ENCODE measurements around the gene MMP11. TPM values are rescaled to one million over a fixed set of nuclear protein-coding genes. Genes with fewer than 3 reads are reported as not detected.

MMP11 gene
- polyA plus RNA-seq, 1 experiment: 38.1 TPM

DNA sequence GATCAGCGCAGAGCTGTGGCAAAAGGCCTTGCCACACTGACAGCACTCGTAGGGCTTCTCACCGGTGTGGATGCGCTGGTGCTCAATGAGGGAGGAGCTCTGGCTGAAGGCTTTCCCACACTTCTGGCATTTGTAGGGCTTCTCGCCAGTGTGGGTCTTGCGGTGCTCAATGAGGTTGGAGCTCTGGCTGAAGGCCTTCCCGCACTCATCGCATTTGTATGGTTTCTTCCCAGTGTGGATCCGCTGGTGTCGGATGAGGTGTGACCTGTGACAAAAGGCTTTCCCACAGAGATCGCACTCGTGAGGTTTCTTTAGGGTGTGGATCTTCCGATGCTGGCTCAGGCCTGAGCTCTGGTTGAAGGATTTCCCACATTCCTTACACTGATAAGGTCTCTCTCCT, 28.6 kb upstream of the MMP11 start:
- Histone ChIP-seq H3K36me3 (ENCODE audit: control insufficient read depth, insufficient read depth, low read length) (peaks cover 20% of the 10 kb centered on the region), H3K27me3 (ENCODE audit: control insufficient read depth, insufficient read depth, low read length) (no peaks in the 10 kb centered on the region), H3K4me3 (ENCODE audit: low read depth, low read length) (no peak overlapping the region)
- TF ChIP-seq, protein P1, sequence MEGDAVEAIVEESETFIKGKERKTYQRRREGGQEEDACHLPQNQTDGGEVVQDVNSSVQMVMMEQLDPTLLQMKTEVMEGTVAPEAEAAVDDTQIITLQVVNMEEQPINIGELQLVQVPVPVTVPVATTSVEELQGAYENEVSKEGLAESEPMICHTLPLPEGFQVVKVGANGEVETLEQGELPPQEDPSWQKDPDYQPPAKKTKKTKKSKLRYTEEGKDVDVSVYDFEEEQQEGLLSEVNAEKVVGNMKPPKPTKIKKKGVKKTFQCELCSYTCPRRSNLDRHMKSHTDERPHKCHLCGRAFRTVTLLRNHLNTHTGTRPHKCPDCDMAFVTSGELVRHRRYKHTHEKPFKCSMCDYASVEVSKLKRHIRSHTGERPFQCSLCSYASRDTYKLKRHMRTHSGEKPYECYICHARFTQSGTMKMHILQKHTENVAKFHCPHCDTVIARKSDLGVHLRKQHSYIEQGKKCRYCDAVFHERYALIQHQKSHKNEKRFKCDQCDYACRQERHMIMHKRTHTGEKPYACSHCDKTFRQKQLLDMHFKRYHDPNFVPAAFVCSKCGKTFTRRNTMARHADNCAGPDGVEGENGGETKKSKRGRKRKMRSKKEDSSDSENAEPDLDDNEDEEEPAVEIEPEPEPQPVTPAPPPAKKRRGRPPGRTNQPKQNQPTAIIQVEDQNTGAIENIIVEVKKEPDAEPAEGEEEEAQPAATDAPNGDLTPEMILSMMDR (IDR thresholded peaks at IDR 0.05; ENCODE audit: insufficient read depth, low read depth, low read length): no peak
- ChIA-PET POLR2A (no interaction called here), CTCF (interaction anchor here (1.3 kb wide), 1 partner anchor 25 kb away, joined by 5 read pairs; no protein-coding TSS in a partner anchor)
- no peak for DNase-seq (ENCODE audit: low read depth)

DNA sequence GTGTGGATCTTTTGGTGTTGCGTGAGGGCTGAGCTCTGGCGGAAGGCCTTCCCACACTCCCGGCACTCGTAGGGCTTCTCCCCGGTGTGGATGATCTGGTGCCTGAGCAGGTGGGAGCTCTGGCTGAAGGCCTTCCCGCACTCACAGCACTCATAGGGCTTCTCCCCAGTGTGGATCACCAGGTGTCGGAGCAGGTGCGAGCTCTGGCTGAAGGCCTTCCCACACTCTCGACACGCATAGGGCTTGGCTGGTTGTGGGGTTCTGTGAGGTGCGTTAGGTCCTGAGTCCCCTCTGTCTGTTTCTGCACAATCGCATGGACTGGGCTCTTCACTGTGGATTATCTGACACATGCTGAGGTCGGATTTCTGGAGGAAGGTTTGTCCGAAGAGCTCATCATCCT, 28.2 kb upstream of the MMP11 start:
- TF ChIP-seq, protein P1 (IDR thresholded peaks at IDR 0.05; ENCODE audit: insufficient read depth, low read depth, low read length): no peak
- H3K27me3 ChIP-seq (ENCODE audit: control insufficient read depth, insufficient read depth, low read length): no peaks in the 10 kb centered on the region
- no peak overlapping the region for H3K4me3 ChIP-seq (ENCODE audit: low read depth, low read length)
- no peak for DNase-seq (ENCODE audit: low read depth)
- CTCF ChIA-PET: interaction anchor here (0.6 to 1.3 kb wide), 3 partner anchors 10 to 490 kb away, joined by 3 to 5 read pairs (median 3); no protein-coding TSS in a partner anchor
- POLR2A ChIA-PET: no interaction called here
- peaks cover 20% of the 10 kb centered on the region for H3K36me3 ChIP-seq (ENCODE audit: control insufficient read depth, insufficient read depth, low read length)

DNA sequence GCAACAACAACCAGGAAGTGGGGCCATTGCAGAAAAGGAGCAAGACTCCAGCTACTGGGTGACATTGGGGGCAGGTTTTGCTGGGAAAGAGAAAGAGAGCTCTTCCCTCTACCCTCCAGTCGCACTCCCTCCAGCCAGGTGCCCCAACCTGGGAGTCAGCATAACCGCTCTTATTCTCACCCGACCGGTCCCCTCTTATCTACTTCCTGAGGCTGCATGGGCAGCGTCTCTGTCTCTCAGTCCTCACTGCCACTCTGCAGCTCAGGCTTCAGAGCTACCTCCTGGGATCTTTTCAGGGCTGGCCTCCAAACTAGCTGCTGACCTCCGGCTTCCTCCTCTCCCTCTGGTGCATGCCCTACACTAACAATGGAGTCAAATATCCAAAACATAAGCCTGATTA, 26.9 kb upstream of the MMP11 start:
- Histone ChIP-seq H3K27me3 (ENCODE audit: control insufficient read depth, insufficient read depth, low read length) (no peaks in the 10 kb centered on the region), H3K36me3 (ENCODE audit: control insufficient read depth, insufficient read depth, low read length) (peaks cover 20% of the 10 kb centered on the region), H3K4me3 (ENCODE audit: low read depth, low read length) (no peak overlapping the region)
- TF ChIP-seq, protein P1 (IDR thresholded peaks at IDR 0.05; ENCODE audit: insufficient read depth, low read depth, low read length): no peak
- POLR2A ChIA-PET: interaction anchor here (0.7 kb wide), 1 partner anchor 17 kb away, joined by 6 read pairs; the partner anchor contains the start of gene C22orf15
- CTCF ChIA-PET: interaction anchor here (1.1 kb wide), 1 partner anchor 11 kb away, joined by 3 read pairs; no protein-coding TSS in a partner anchor
- DNase-seq (ENCODE audit: low read depth): no peak

DNA sequence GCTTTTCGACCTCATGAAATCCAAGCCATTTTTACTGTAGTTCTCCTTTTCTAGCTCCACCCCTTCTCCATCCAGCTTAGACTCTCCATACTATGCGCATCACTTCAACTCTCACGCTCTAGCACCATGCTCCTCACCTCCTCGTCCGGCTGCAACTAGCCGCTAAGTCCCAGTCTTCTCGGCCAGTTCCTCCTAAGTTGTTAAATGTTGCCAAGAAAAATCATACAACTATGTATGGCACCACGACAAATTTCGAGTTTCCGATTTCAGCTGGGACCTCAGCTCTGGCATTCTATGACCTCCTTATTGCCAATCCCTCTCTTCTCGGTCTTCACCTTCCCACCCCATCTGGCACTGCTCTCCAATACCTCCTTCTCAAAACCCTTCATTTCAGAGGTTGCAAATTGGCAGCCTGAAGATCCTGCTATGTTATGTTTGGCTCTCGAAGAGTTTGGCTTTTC, 22.8 kb upstream of the MMP11 start:
- DNase-seq (ENCODE audit: low read depth): no peak
- TF ChIP-seq, protein P1 (IDR thresholded peaks at IDR 0.05; ENCODE audit: insufficient read depth, low read depth, low read length): no peak
- ChIA-PET POLR2A (no interaction called here), CTCF (interaction anchor here (1.3 kb wide), 1 partner anchor 23 kb away, joined by 3 read pairs; no protein-coding TSS in a partner anchor)
- 0 out of 2 replicates have a peak overlapping the region, but pooled peaks have one; percentile 76 for H3K4me3 ChIP-seq (ENCODE audit: low read depth, low read length)
- no peaks in the 10 kb centered on the region; the same call in 1 of the 2 replicates for H3K36me3 ChIP-seq (ENCODE audit: control insufficient read depth, insufficient read depth, low read length)
- H3K27me3 ChIP-seq (ENCODE audit: control insufficient read depth, insufficient read depth, low read length): no peaks in the 10 kb centered on the region

DNA sequence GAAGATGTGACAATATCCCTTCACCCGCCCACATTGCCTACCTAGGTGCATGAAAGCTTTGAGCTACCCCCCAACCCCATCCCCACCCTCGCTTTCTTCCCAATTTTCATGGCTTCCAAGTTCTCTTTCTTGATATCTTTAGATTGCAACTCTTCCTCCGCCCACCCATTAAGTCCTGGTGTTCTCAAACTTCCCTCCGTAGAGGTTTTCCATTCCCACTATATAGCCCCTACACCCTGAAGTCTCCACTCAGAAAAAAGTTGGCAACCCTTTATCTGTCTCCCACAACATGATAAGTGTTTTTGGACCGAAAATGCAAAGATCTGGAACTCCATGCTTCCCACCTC, 22.3 kb upstream of the MMP11 start:
- CTCF ChIA-PET: interaction anchor here (0.9 to 1.3 kb wide), 3 partner anchors 12 to 33 kb away, joined by 3 to 5 read pairs (median 3); partner anchors contain the start of gene C22orf15
- Histone ChIP-seq H3K4me3 (ENCODE audit: low read depth, low read length) (peak overlapping the region; percentile 76), H3K36me3 (ENCODE audit: control insufficient read depth, insufficient read depth, low read length) (no peaks in the 10 kb centered on the region; the same call in 1 of the 2 replicates), H3K27me3 (ENCODE audit: control insufficient read depth, insufficient read depth, low read length) (no peaks in the 10 kb centered on the region)
- POLR2A ChIA-PET: no interaction called here
- TF ChIP-seq, protein P1 (IDR thresholded peaks at IDR 0.05; ENCODE audit: insufficient read depth, low read depth, low read length): no peak
- no peak for DNase-seq (ENCODE audit: low read depth)

All from BJ (cell line).